HG02623 (cell line): Measurements from ENCODE around the gene CERS1.

Experiments
- ATAC-seq: cut with Tn5 transposase; IDR thresholded peaks from one replicate; pipeline ENCODE4 v1.9.1; 2021; ENCODE audit warnings: moderate library complexity; ENCODE audit not compliant: unreplicated experiment

Gene CERS1

DNA sequence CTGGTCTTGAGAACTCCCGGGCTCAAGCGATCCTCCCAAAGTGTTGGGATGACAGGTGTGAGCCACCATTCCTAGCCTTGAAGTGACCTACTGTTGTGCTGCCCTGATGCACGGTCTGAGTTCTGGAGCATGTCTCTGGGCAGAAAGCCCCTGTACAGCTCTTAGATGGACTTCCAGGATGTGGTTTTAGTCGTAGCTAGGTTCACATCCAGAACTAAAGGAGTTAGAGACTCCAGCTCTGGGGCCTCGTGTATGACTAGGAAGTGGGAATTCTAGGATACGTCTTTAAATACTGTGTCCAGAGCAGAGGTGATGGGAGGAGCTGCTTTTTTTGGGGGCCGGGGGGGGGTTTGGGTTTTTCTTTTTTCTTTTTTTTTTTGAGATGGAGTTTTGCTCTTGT is 52.0 kb downstream of the CERS1 start:
- ATAC-seq, result no peak

GRCh38 chr19:18842166-18842565 is 53.8 kb downstream of the CERS1 start:
- ATAC-seq, result no peak

DNA sequence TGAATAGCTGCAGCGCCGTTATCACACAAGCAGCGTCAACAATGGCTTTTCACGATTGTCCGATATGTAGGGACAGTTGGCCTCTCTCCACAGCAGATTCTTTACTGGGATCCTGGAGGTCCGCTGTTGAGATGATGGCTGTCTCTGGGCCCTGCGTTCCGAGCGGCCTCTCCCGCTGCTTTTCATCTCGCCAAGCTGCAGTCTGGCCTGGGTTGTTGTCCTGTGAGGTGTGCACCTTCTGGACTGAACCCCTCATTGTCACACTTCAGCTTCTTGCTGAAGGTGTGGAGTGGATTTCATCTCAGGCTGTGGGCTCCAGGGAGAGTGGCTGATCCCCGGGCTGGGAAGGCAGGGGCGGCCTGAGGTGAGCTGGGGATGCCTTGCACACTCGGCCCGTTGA is 54.6 kb downstream of the CERS1 start:
- no peak for ATAC-seq

- no peak for ATAC-seq
Observed at GRCh38 chr19:18840288-18841267, 55.4 kb downstream of the CERS1 start.

DNA sequence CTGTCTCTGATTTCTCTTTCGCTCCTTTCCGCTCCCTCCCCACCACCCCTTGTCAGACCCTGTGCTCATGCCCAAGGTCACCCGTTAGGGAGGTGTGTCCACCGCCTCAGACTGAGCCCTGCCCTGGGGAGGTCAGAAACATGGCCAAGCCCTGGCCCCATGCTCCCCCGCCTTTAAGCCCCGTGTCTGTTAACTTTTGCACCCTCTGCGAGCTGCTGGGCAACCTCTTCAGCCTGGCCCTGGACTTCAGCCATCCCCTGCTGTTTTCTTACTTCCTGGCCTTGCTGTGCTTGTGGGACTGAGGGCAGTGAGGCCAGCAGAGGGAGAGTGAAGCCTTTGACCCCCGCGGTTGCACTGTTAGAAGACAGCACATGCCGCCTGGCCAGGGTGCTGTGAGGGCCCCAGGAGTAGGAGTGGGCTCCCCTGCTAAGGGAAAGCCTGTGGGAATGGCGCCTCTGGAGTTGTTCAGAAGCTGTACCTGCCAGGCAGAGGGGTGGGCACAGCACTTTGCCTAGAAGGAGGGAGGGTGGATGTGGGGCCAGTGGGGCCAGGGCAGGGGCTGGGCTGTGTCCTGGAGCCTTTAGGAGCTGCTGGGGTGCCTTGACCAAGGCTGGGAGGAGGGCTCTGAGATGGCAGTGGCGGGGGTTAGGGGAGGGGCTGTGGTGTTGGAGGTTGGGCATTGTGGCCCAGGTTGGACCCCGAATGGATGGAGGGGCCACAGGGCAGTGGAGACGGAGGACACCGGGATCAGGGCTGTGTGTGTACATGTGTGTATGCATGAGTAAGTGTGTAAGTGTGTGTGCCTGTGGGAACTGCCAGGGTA is 56.3 kb downstream of the CERS1 start:
- ATAC-seq, result no peak

DNA sequence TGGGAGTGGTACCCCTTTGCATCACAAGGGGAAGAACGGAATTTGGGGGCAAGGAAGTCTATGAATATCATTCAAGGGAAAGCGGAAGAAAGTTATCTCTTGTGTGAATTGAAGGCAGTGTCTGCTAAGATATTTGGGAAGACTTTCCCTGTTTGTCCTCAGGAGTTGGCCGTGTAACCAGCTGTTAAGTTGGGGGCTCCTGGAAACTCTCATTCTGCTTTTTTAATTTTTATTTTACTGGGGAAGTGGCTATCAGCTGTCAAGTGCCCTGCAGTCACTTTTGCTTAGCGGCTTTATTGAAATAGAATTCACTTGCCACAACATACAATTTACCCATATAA is 61.3 kb downstream of the CERS1 start:
- ATAC-seq, result no peak

DNA sequence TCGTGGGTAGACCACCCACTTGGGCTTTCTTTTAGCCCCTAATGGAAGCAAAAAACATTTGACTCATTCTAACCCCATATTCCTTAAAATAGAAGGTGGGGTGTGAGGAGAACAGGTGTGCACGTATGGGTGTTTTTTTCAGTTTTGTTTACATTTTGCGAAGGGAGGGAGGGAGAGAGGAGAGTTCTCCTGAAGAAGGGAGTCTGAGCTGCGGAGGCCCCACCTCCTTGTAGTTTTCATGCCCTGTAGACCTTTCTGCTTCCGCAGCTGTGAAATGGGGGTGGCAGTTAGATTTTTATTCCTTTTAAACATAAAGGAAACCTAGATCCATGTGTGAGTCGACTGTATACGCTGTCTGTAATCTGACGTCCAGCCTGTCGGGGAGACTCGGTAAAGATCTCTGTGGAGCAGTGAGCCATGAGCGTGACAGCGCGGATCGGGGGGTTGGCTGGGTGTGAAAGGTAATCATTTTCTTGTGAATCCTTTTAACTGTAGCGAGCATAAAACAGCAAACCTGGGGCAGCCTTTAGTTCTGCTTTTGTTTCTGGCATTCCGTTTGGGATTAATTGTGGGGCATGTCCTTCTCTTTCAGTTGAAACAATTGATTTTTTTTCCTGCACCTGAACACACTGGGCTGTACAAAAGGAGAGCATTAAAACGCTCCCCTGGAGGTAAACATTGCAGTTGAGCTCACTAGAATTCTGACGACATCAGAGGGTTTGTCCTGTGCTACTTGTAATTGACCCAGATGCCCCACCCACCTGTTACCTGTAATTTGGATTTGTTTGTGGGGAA is 61.9 kb downstream of the CERS1 start:
- no peak for ATAC-seq

DNA sequence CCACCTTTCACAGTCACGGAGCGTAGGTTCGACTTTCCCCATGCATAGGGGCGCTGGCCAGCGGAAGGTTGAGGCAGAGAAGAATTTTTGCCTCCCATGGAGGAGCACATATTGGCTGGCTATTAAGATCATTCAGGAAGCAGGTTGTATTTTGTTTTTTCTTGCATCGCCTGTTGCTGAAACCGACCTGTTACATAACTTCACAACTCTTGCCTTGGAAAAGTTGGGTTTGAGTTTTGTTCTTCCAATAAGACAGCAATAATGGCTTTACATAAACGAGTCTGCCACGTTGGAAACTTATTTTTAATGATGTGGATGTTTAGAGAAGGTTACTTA is 62.8 kb downstream of the CERS1 start:
- no peak for ATAC-seq

DNA sequence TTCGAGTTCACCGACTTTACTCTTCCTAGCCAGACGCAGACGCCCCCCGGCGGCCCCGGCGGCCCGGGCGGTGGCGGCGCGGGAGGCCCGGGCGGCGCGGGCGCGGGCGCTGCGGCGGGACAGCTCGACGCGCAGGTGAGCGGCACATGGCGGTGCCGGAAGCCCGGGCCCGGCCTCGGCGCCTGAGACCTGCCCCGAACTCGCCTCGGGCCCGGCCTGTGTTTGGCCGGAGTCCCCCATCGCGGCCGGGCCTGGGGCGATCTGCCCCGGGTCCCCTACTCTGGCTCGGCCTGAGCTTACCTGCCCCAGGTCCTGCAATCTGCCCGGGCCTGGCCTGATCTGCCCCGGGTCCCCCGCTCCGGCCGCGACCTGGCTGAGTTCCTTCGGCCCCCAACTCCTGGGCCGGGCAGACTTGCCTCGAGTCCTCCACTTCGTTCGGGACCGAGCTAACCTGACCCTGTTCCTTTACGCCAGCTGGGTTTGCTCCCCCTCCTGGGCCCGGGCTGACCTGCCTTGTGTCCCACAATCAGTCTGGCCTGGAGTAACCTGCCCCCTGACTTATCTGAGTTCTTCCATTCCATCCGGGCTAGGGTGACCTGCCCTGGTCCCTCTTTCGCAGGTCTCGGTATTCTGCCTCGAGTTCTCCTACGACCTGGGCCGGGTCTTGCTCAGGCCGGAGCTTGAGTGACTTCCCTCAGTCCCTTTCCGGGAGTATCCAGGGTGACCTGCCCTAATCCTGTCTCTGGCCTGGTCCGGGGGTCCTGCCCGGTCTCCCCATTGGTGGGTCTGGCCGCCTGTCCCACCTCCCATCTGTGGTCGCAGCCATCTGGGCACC is 63.4 kb downstream of the CERS1 start:
- peak; percentile 32 for ATAC-seq

- ATAC-seq, result peak; percentile 77
Observed at GRCh38 chr19:18831524-18832305, 64.2 kb downstream of the CERS1 start, which contains the start of gene UPF1. TSS of gene UPF1 (plus strand) at chr19:18831959. CDS start at chr19:18832210, 251 bp downstream.

DNA sequence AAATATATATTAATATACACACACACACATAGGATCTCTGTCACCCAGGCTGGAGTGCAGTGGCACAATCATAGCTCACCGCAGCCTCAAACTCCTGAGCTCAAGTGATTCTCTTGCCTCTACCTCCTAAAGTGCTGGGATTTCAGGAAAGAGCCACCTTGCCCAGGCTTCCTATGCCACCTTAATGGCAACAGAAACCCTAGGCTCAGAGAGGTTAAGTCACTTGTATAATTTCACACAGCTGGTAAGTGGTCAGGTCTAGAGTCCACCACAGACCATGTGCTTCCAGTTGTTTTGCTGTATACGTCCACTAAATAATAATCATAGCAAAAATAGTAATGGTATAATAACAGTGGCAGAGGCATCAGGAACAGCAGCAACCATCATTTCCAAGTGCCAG is 65.5 kb downstream of the CERS1 start:
- ATAC-seq, result no peak

DNA sequence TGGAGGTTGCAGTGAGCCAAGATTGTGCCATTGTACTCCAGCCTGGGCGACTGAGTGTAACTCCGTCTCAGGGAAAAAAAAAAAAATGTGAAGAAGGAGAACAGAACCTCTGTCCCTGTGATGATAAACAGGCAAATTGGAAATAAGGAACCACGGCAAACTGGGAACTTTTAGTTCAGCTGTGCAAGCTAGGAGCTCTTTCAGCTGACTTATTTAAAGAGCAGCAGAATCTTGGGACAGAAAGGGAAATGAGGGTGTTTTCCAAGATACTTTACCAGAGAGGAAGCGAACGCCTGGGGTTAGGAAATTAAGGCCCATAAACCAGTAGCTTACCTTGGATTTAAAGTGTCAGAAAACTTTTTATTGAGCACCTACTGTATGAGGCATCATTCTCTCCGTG is 67.2 kb downstream of the CERS1 start:
- ATAC-seq, result no peak
